MCF 10A (cell line): ENCODE measurements around the gene BPGM. TPM values are rescaled to one million over a fixed set of nuclear protein-coding genes. Genes with fewer than 3 reads are reported as not detected.
A peak's percentile ranks its signal among the peaks of the same experiment; 100 is the strongest.

Experiments
- BruUV-seq: library from RNA; stranded (reverse); fragments of 400-500 nt; replicated peaks from 2 replicates; lab custom pipeline; 2021; lab: Mats Ljungman, UMichigan
- CTCF ChIA-PET: fragments of 300-600 bp; sonication (Branson Sonifier 250); formaldehyde crosslinking; extraction: SDS; loops from one replicate; lab custom pipeline; 2021; ENCODE audit warnings: antibody characterized with exemption, inconsistent platforms; lab: Yijun Ruan, JAX
- POLR2A ChIA-PET: fragments of 300-600, 350-650 bp; sonication (Branson Sonifier 250); formaldehyde crosslinking; extraction: SDS; loops from one replicate; lab custom pipeline; 2020; ENCODE audit warnings: antibody characterized with exemption, inconsistent platforms; lab: Yijun Ruan, JAX
- DNase-seq: peaks from one replicate; pipeline ENCODE4 v3.0.0-alpha.2; 2018; ENCODE audit not compliant: unreplicated experiment
- H3K27ac Mint-ChIP-seq: one replicate; pipeline ENCODE4 v1.8.0; 2022; ENCODE audit warnings: mild to moderate bottlenecking, low read depth, mixed read lengths; ENCODE audit not compliant: unreplicated experiment
- H3K27me3 Mint-ChIP-seq: one replicate; pipeline ENCODE4 v1.8.0; 2022; ENCODE audit warnings: mixed read lengths; ENCODE audit not compliant: insufficient read depth, unreplicated experiment
- H3K36me3 Mint-ChIP-seq: one replicate; pipeline ENCODE4 v1.8.0; 2022; ENCODE audit warnings: mild to moderate bottlenecking, moderate library complexity, mixed read lengths; ENCODE audit not compliant: insufficient read depth, unreplicated experiment
- H3K4me1 Mint-ChIP-seq: one replicate; pipeline ENCODE4 v1.8.0; 2022; ENCODE audit warnings: mixed read lengths; ENCODE audit not compliant: insufficient read depth, unreplicated experiment
- H3K4me3 Mint-ChIP-seq: one replicate; pipeline ENCODE4 v1.8.0; 2022; ENCODE audit warnings: mild to moderate bottlenecking, moderate library complexity, mixed read lengths; ENCODE audit not compliant: unreplicated experiment
- H3K9me3 Mint-ChIP-seq: one replicate; pipeline ENCODE4 v1.8.0; 2022; ENCODE audit warnings: mixed read lengths; ENCODE audit not compliant: unreplicated experiment
- CTCF ChIP-seq: fragments of 200-600 bp; IDR thresholded peaks from one replicate; pipeline ENCODE4 v1.8.0; 2022; ENCODE audit warnings: antibody characterized with exemption, mild to moderate bottlenecking; ENCODE audit not compliant: unreplicated experiment
- intact Hi-C: fragments of 100-400 bp; cut with micrococcal nuclease; formaldehyde crosslinking; loops from 2 replicates; pipeline ENCODE4 v1.14.1; 2022
- total RNA-seq: library from RNA; stranded (reverse); gene quantifications from 2 replicates; pipeline ENCODE4 v1.2.3, GENCODE V29; 2022

The BPGM gene
- total RNA-seq, 1 experiment from 2014 or later: 8.2 TPM

GRCh38 chr7:134669388-134669787 is 22.7 kb downstream of the BPGM start:
- intact Hi-C loops: no loop called here
- peak overlapping the region; percentile 44 for H3K27ac Mint-ChIP-seq
- BruUV-seq: no TSS peak
- POLR2A ChIA-PET: no interaction called here
- no peaks in the 10 kb centered on the region for H3K9me3 Mint-ChIP-seq
- peaks cover 11% of the 10 kb centered on the region for H3K4me1 Mint-ChIP-seq
- peaks cover 10% of the 10 kb centered on the region for H3K36me3 Mint-ChIP-seq
- no peak for DNase-seq
- no peaks in the 10 kb centered on the region for H3K27me3 Mint-ChIP-seq
- no peak overlapping the region for H3K4me3 Mint-ChIP-seq
- CTCF ChIA-PET: interaction anchor here (0.6 to 1.0 kb wide), 4 partner anchors 11 to 268 kb away, joined by 3 to 4 read pairs (median 3); no protein-coding TSS in a partner anchor
- TF ChIP-seq CTCF: no peak

- ChIA-PET CTCF (interaction anchor here (0.6 to 1.6 kb wide), 3 partner anchors 21 to 91 kb away, joined by 3 to 4 read pairs (median 3); no protein-coding TSS in a partner anchor), POLR2A (interaction anchor here (1.0 to 1.3 kb wide), 2 partner anchors 23 to 35 kb away, joined by 3 to 9 read pairs; partner anchors contain the start of gene BPGM)
- no peaks in the 10 kb centered on the region for H3K27me3 Mint-ChIP-seq
- H3K9me3 Mint-ChIP-seq: no peaks in the 10 kb centered on the region
- DNase-seq: peak; percentile 97
- BruUV-seq: no TSS peak
- peak overlapping the region; percentile 44 for H3K27ac Mint-ChIP-seq
- H3K36me3 Mint-ChIP-seq: peaks cover 10% of the 10 kb centered on the region
- peaks cover 11% of the 10 kb centered on the region for H3K4me1 Mint-ChIP-seq
- no peak for TF ChIP-seq CTCF
- intact Hi-C loops: no loop called here
- H3K4me3 Mint-ChIP-seq: peak overlapping the region; percentile 17
These were observed 23.3 kb downstream of the BPGM start for GRCh38 chr7:134669845-134670373.

GRCh38 chr7:134671609-134672008 is 25.0 kb downstream of the BPGM start:
- TF ChIP-seq CTCF: no peak
- Mint-ChIP-seq H3K27ac (no peak overlapping the region), H3K27me3 (no peaks in the 10 kb centered on the region), H3K36me3 (peaks cover 2% of the 10 kb centered on the region), H3K9me3 (no peaks in the 10 kb centered on the region), H3K4me1 (peaks cover 11% of the 10 kb centered on the region), H3K4me3 (no peak overlapping the region)
- intact Hi-C loops: no loop called here
- no TSS peak for BruUV-seq
- POLR2A ChIA-PET: interaction anchor here (0.8 kb wide), 1 partner anchor 13 kb away, joined by 3 read pairs; no protein-coding TSS in a partner anchor
- CTCF ChIA-PET: interaction anchor here (0.7 to 1.2 kb wide), 2 partner anchors 19 to 36 kb away, joined by 3 read pairs; no protein-coding TSS in a partner anchor
- DNase-seq: no peak

GRCh38 chr7:134674424-134674823 is 27.8 kb downstream of the BPGM start:
- TF ChIP-seq CTCF: no peak
- H3K27ac Mint-ChIP-seq: no peak overlapping the region
- CTCF ChIA-PET: interaction anchor here (0.7 kb wide), 1 partner anchor 276 kb away, joined by 3 read pairs; no protein-coding TSS in a partner anchor
- BruUV-seq: no TSS peak
- no peak overlapping the region for H3K4me3 Mint-ChIP-seq
- POLR2A ChIA-PET: no interaction called here
- intact Hi-C loops: no loop called here
- peaks cover 15% of the 10 kb centered on the region for H3K4me1 Mint-ChIP-seq
- no peaks in the 10 kb centered on the region for H3K27me3 Mint-ChIP-seq
- no peaks in the 10 kb centered on the region for H3K36me3 Mint-ChIP-seq
- H3K9me3 Mint-ChIP-seq: no peaks in the 10 kb centered on the region
- no peak for DNase-seq
